Measurements from ENCODE around the gene ARHGDIA.

- TF ChIP-seq, protein P1, sequence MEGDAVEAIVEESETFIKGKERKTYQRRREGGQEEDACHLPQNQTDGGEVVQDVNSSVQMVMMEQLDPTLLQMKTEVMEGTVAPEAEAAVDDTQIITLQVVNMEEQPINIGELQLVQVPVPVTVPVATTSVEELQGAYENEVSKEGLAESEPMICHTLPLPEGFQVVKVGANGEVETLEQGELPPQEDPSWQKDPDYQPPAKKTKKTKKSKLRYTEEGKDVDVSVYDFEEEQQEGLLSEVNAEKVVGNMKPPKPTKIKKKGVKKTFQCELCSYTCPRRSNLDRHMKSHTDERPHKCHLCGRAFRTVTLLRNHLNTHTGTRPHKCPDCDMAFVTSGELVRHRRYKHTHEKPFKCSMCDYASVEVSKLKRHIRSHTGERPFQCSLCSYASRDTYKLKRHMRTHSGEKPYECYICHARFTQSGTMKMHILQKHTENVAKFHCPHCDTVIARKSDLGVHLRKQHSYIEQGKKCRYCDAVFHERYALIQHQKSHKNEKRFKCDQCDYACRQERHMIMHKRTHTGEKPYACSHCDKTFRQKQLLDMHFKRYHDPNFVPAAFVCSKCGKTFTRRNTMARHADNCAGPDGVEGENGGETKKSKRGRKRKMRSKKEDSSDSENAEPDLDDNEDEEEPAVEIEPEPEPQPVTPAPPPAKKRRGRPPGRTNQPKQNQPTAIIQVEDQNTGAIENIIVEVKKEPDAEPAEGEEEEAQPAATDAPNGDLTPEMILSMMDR (conservative IDR thresholded peaks at IDR 0.05; ENCODE audit: low read depth, low read length): no peak
- no peak for TF ChIP-seq EZH2 (IDR thresholded peaks at IDR 0.05; ENCODE audit: low read length, unreplicated experiment)
Measured at GRCh38 chr17:81842725-81843504, 28.2 kb downstream of the ARHGDIA start.

All from PC-3 (cell line).